ENCODE measurements around the gene CR1.
"Not testable (repeated sequence)": the region's sequence is repeated elsewhere in the genome, so short reads cannot be mapped to it uniquely, and the experiment has no call there.

CR1 gene

GRCh38 chr1:207666342-207666741, 170.4 kb downstream of the CR1 start:
- TF ChIP-seq, protein P1, sequence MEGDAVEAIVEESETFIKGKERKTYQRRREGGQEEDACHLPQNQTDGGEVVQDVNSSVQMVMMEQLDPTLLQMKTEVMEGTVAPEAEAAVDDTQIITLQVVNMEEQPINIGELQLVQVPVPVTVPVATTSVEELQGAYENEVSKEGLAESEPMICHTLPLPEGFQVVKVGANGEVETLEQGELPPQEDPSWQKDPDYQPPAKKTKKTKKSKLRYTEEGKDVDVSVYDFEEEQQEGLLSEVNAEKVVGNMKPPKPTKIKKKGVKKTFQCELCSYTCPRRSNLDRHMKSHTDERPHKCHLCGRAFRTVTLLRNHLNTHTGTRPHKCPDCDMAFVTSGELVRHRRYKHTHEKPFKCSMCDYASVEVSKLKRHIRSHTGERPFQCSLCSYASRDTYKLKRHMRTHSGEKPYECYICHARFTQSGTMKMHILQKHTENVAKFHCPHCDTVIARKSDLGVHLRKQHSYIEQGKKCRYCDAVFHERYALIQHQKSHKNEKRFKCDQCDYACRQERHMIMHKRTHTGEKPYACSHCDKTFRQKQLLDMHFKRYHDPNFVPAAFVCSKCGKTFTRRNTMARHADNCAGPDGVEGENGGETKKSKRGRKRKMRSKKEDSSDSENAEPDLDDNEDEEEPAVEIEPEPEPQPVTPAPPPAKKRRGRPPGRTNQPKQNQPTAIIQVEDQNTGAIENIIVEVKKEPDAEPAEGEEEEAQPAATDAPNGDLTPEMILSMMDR (conservative IDR thresholded peaks at IDR 0.05) = no peak
- TF ChIP-seq ZFX (IDR thresholded peaks at IDR 0.05) = no peak
- H3K27ac ChIP-seq = no peak overlapping the region

DNA sequence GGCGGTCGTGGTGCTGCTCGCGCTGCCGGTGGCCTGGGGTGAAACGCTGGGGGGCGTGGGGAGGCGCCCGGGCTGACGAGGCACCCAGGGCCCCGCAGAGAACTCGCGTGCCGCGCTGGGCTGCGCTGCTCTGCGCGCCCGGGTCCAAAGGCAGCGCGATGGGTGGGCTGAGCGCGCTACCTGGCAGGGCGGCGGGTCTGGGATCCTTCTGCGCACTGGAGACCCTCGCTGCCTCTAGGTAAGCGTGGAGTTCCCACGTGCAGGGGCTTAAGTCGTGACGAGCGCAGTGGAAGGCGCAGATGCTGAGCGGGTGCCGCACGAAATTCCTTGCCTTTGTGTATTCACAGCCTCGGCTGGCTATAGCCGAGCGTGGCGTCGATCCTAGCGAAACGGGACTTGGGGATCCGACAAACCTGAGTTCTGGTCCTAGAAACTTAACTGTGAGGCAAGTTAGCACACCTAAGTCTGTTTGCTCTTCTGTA, 173.6 kb downstream of the CR1 start:
- TF ChIP-seq ZFX (IDR thresholded peaks at IDR 0.05) = no peak
- TF ChIP-seq, protein P1 (conservative IDR thresholded peaks at IDR 0.05) = no peak

DNA sequence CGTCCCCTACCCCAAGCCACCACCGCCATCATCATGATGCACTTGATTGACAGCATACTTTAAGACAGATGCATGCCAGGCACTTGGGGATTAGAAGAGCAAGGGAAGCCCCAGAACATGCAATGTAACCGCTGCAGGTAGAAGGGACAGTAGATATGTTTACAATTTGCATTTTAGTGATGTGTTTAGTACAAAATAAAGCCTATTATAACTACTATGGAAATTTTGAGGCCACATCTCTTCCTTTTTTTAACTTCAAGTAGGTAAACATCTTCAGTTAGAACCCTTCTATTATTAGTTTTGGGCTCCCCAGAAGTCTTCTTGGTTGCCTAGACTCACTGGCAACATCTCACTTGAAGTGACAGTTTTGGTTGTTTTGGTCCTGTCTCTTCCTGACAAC, 174.2 kb downstream of the CR1 start:
- no peak overlapping the region for H3K27ac ChIP-seq
- no peak for TF ChIP-seq ZFX (IDR thresholded peaks at IDR 0.05)
- TF ChIP-seq, protein P1 (conservative IDR thresholded peaks at IDR 0.05) = no peak

More for the DNA sequence above, 173.6 kb downstream of the CR1 start:
- no peak overlapping the region for H3K27ac ChIP-seq

DNA sequence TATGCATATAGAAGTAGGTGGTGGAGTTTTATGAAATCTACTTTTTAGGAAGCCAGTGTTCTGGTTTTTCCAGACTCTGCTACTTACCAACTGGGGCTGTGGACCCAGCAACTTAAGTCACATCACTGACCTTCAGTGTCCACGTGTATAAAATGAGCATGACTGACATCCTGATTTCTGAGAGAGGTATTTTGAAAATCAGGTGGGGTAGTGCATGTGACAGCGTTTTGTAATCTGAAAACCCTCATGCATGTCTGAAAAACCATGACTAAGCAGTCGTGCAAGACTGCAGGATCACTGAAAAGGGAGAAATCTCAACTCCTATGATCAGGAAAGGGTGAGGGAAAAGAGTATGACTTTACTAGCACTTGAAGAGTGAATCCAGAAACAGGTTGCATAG, 175.0 kb downstream of the CR1 start:
- no peak overlapping the region for H3K27ac ChIP-seq
- TF ChIP-seq, protein P1 (conservative IDR thresholded peaks at IDR 0.05) = no peak
- TF ChIP-seq ZFX (IDR thresholded peaks at IDR 0.05) = no peak

- TF ChIP-seq, protein P1 (conservative IDR thresholded peaks at IDR 0.05) = peak; percentile 85
- no peak for TF ChIP-seq ZFX (IDR thresholded peaks at IDR 0.05)
- H3K27ac ChIP-seq = no peak overlapping the region
Observed at GRCh38 chr1:207672522-207673130, 176.7 kb downstream of the CR1 start.

DNA sequence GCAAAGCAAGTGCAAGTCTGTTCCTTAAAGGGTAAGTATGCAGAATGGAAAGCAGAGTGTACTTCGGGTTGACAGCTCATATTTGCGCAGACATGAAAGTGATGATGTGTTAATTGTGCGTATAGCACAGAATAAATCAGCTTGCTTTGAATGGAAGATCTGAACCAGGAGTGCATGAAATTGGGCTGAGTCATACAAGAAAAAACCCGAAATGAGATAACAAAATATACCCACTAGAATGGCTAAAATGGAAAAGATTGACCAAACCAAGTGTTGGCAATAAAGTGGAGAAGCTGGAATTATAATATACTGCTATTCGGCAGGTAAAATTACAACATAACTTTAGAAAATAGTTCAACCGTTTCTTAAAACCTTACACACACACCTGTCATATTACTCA, 177.4 kb downstream of the CR1 start:
- H3K27ac ChIP-seq = no peak overlapping the region
- TF ChIP-seq, protein P1 (conservative IDR thresholded peaks at IDR 0.05) = no peak
- TF ChIP-seq ZFX (IDR thresholded peaks at IDR 0.05) = no peak

DNA sequence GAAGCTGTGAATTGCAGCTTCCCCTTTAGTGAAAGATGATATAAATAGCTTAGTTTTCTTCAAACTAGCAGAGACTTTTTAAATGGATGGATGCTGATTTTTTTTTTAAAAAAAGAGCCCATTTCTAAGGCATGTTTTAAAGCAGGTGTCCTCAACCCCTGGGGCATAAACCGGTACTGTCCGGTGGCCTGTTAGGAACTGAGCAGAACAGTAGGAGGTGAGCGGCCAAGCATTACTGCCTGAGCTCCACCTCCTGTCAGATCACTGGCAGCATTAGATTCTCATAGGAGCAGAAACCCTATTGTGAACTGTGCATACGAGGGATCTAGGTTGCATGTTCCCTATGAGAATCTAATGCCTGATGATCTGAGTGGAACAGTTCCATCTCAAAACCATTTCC, 180.2 kb downstream of the CR1 start:
- TF ChIP-seq, protein P1 (conservative IDR thresholded peaks at IDR 0.05) = no peak
- TF ChIP-seq ZFX (IDR thresholded peaks at IDR 0.05) = no peak
- no peak overlapping the region for H3K27ac ChIP-seq

- H3K27ac ChIP-seq = not testable (repeated sequence)
Observed at GRCh38 chr1:207680590-207681388, 184.8 kb downstream of the CR1 start.

DNA sequence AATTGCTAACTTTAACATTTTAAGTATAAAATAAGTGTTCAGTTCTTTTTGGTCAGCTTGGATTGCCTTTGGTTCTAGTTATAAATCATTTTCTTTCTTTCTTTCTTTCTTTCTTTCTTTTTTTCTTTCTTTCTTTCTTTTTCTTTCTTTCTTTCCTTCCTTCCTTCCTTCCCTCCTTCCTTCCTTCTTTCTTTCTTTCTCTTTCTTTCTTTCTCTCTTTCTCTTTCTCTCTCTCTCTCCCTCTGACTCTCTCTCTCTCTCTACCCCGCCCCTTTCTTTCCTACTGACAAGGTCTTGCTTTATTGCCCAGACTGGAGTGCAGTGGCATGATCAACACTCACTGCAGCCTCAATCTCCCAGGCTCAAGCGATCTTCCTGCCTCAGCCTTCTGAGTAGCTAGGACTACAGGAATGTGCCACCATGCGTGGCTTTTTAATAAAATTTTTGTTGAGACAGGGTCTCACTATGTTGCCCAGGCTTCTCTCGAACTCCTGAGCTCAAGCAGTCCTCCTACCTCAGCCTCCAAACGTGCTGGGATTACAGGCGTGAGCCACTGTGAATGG, 187.0 kb downstream of the CR1 start:
- H3K27ac ChIP-seq = not testable (repeated sequence)

DNA sequence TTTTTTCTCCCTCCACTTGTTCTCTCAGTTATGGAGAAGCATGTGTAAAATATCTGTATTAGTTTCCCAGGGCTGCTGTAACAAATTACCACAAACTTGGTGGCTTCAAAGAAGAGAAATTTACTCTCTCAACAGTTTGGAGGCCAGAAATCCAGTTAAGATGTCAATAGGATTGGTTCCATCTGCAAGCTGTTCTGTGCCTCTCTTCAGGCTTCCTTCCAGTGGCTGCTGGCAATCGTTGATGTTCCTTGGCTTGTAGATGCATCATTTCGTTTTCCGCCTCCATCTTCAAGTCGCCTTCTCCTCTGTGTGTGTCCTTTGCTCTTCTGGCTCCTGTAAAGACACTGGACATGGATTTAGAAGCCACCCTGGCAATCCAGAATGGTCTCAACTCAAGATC, 194.6 kb downstream of the CR1 start:
- H3K27ac ChIP-seq = not testable (repeated sequence)

Data from C4-2B (cell line).